Measurements from ENCODE around the gene TNFRSF8. TPM values are rescaled to one million over a fixed set of nuclear protein-coding genes. Genes with fewer than 3 reads are reported as not detected.

The TNFRSF8 gene
- total RNA-seq, 1 experiment from 2014 or later, result 0.82 TPM

- DNase-seq, result no peak
- no peaks in the 10 kb centered on the region for H3K36me3 ChIP-seq
- no peaks in the 10 kb centered on the region for H3K27me3 ChIP-seq
- H3K9me3 ChIP-seq, result no peaks in the 10 kb centered on the region
- no peak overlapping the region for H3K4me3 ChIP-seq
These were observed 101.1 kb downstream of the TNFRSF8 start for GRCh38 chr1:12164210-12164609.

- no peak for DNase-seq
- Histone ChIP-seq H3K36me3 (no peaks in the 10 kb centered on the region), H3K4me3 (no peak overlapping the region), H3K9me3 (no peaks in the 10 kb centered on the region), H3K27me3 (no peaks in the 10 kb centered on the region)
These were observed 102.2 kb downstream of the TNFRSF8 start for GRCh38 chr1:12165342-12165741.

- Histone ChIP-seq H3K9me3 (no peaks in the 10 kb centered on the region), H3K27me3 (no peaks in the 10 kb centered on the region), H3K4me3 (peak within 1 kb of the TSS; percentile 44), H3K36me3 (no peaks in the 10 kb centered on the region)
- DNase-seq, result peak; percentile 57
These were observed 103.9 kb downstream of the TNFRSF8 start, which contains the start of gene TNFRSF1B for GRCh38 chr1:12166834-12167492. Gene TNFRSF1B, plus strand, starts transcription at chr1:12166991. Its CDS starts 101 bp downstream, at chr1:12167092.

- H3K4me3 ChIP-seq, result peak overlapping the region; percentile 44
- H3K9me3 ChIP-seq, result no peaks in the 10 kb centered on the region
- no peaks in the 10 kb centered on the region for H3K27me3 ChIP-seq
- no peaks in the 10 kb centered on the region for H3K36me3 ChIP-seq
- no peak for DNase-seq
These were observed 104.7 kb downstream of the TNFRSF8 start for GRCh38 chr1:12167493-12168429.

GRCh38 chr1:12168451-12169160, 105.5 kb downstream of the TNFRSF8 start:
- no peak overlapping the region for H3K4me3 ChIP-seq
- H3K9me3 ChIP-seq, result no peaks in the 10 kb centered on the region
- no peaks in the 10 kb centered on the region for H3K27me3 ChIP-seq
- H3K36me3 ChIP-seq, result no peaks in the 10 kb centered on the region
- DNase-seq, result no peak

GRCh38 chr1:12169442-12170135, 106.5 kb downstream of the TNFRSF8 start:
- H3K27me3 ChIP-seq, result no peaks in the 10 kb centered on the region
- DNase-seq, result no peak

GRCh38 chr1:12170263-12170671, 107.2 kb downstream of the TNFRSF8 start:
- Histone ChIP-seq H3K36me3 (no peaks in the 10 kb centered on the region), H3K4me3 (no peak overlapping the region), H3K9me3 (no peaks in the 10 kb centered on the region), H3K27me3 (no peaks in the 10 kb centered on the region)
- DNase-seq, result peak; percentile 59

More at GRCh38 chr1:12169442-12170135, 106.5 kb downstream of the TNFRSF8 start:
- Histone ChIP-seq H3K9me3 (no peaks in the 10 kb centered on the region), H3K36me3 (no peaks in the 10 kb centered on the region), H3K4me3 (no peak overlapping the region)

GRCh38 chr1:12171206-12172041, 108.3 kb downstream of the TNFRSF8 start:
- H3K36me3 ChIP-seq, result no peaks in the 10 kb centered on the region
- no peak overlapping the region for H3K4me3 ChIP-seq
- no peak for DNase-seq
- no peaks in the 10 kb centered on the region for H3K9me3 ChIP-seq
- no peaks in the 10 kb centered on the region for H3K27me3 ChIP-seq

- no peaks in the 10 kb centered on the region for H3K36me3 ChIP-seq
- no peaks in the 10 kb centered on the region for H3K27me3 ChIP-seq
- DNase-seq, result no peak
- no peak overlapping the region for H3K4me3 ChIP-seq
- H3K9me3 ChIP-seq, result no peaks in the 10 kb centered on the region
These were observed 109.1 kb downstream of the TNFRSF8 start for GRCh38 chr1:12172042-12172851.

- no peaks in the 10 kb centered on the region for H3K36me3 ChIP-seq
- no peaks in the 10 kb centered on the region for H3K9me3 ChIP-seq
- DNase-seq, result no peak
- no peaks in the 10 kb centered on the region for H3K27me3 ChIP-seq
- no peak overlapping the region for H3K4me3 ChIP-seq
These were observed 110.0 kb downstream of the TNFRSF8 start for GRCh38 chr1:12173041-12173509.

GRCh38 chr1:12173631-12174121, 110.6 kb downstream of the TNFRSF8 start:
- H3K27me3 ChIP-seq, result no peaks in the 10 kb centered on the region
- no peak for DNase-seq
- H3K36me3 ChIP-seq, result no peaks in the 10 kb centered on the region
- H3K4me3 ChIP-seq, result no peak overlapping the region
- H3K9me3 ChIP-seq, result no peaks in the 10 kb centered on the region

- DNase-seq, result no peak
- H3K27me3 ChIP-seq, result no peaks in the 10 kb centered on the region
- H3K9me3 ChIP-seq, result no peaks in the 10 kb centered on the region
- no peaks in the 10 kb centered on the region for H3K36me3 ChIP-seq
- no peak overlapping the region for H3K4me3 ChIP-seq
These were observed 112.1 kb downstream of the TNFRSF8 start for GRCh38 chr1:12174924-12175810.

GRCh38 chr1:12176298-12177118, 113.4 kb downstream of the TNFRSF8 start:
- no peaks in the 10 kb centered on the region for H3K36me3 ChIP-seq
- H3K9me3 ChIP-seq, result no peaks in the 10 kb centered on the region
- DNase-seq, result no peak

More at GRCh38 chr1:12176298-12177118, 113.4 kb downstream of the TNFRSF8 start:
- no peaks in the 10 kb centered on the region for H3K27me3 ChIP-seq
- no peak overlapping the region for H3K4me3 ChIP-seq
